Measurements from ENCODE around the gene TRAPPC12. TPM values are rescaled to one million over a fixed set of nuclear protein-coding genes. Genes with fewer than 3 reads are reported as not detected.
A peak's percentile ranks its signal among the peaks of the same experiment; 100 is the strongest.

The TRAPPC12 gene
- total and polyA plus RNA-seq, 8 donors = 35.2 to 97.5 (median 40.9) TPM

DNA sequence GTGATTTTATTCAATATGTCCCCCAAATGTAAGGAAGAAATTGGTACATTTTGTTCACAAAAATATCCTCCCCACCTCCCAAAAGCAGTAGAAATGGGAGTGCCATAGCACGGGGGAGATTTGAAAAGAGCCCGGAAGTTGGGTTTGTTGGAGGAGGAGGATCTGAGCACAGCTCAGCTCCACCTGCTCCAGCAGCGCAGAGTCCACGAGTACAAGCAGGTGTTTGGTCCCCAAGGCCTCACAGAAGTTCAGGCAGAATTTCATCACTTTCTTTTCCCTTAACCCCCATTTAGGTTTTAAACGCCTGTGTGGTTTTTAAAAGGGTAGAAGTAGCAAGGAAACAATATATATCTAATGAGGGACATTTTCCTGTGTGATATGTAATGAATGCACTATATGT lies 56.0 kb downstream of the TRAPPC12 start:
- DNase-seq = no peak
- FAIRE-seq = no peak
- H3K27me3 ChIP-seq = no peaks in the 10 kb centered on the region
- no peaks in the 10 kb centered on the region for H3K9me3 ChIP-seq
- H3K36me3 ChIP-seq = peaks cover 0 to 6% (median 0%) of the 10 kb centered on the region in 3 donors
- no peak for ATAC-seq
- TF ChIP-seq, protein P1, sequence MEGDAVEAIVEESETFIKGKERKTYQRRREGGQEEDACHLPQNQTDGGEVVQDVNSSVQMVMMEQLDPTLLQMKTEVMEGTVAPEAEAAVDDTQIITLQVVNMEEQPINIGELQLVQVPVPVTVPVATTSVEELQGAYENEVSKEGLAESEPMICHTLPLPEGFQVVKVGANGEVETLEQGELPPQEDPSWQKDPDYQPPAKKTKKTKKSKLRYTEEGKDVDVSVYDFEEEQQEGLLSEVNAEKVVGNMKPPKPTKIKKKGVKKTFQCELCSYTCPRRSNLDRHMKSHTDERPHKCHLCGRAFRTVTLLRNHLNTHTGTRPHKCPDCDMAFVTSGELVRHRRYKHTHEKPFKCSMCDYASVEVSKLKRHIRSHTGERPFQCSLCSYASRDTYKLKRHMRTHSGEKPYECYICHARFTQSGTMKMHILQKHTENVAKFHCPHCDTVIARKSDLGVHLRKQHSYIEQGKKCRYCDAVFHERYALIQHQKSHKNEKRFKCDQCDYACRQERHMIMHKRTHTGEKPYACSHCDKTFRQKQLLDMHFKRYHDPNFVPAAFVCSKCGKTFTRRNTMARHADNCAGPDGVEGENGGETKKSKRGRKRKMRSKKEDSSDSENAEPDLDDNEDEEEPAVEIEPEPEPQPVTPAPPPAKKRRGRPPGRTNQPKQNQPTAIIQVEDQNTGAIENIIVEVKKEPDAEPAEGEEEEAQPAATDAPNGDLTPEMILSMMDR (IDR thresholded peaks at IDR 0.05) = no peak
- WGBS, 2 donors = 78 to 82% methylated on average over 5 of the region's 5 CpGs
- no peaks in the 10 kb centered on the region for H3K4me1 ChIP-seq
- no peak overlapping the region for H3K4me3 ChIP-seq
- intact Hi-C loops (cut with DNase I) = no loop called here
- no peak overlapping the region for H3K27ac ChIP-seq

DNA sequence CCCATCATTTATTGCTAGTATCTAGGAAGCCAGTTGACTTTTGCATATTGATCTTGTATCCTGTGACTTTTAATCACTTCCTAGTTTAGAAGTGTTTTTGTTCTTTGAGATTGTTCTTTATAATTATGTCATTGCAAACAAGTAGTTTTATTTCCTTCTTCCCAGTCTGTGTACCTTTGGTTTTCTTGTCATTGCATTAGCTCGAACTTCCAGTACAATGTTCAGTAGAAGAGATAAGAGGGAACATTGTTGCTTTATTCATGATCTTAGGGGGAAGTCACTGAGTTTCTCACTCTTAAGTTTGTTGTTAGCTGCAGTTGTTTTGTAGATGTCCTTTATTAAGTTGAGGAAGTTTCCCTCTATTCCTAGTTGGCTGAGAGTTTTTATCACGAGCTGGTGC lies 61.0 kb downstream of the TRAPPC12 start:
- intact Hi-C loops (cut with DNase I) = no loop called here
- 16 to 25% methylated on average over 2 of the region's 2 CpGs for WGBS, 2 donors
- Histone ChIP-seq H3K4me1 (peaks cover 0 to 9% (median 6%) of the 10 kb centered on the region in 3 donors), H3K27ac (peak overlapping the region in 2 of 4 donors; percentile 31 to 55), H3K27me3 (no peaks in the 10 kb centered on the region), H3K9me3 (no peaks in the 10 kb centered on the region), H3K36me3 (peaks cover 0 to 3% (median 0%) of the 10 kb centered on the region in 3 donors), H3K4me3 (no peak overlapping the region)
- ATAC-seq = peak in 3 of 4 donors; percentile 65 to 69 (median 67)
- no peak for DNase-seq
- no peak for FAIRE-seq
- TF ChIP-seq, protein P1 (IDR thresholded peaks at IDR 0.05) = no peak

DNA sequence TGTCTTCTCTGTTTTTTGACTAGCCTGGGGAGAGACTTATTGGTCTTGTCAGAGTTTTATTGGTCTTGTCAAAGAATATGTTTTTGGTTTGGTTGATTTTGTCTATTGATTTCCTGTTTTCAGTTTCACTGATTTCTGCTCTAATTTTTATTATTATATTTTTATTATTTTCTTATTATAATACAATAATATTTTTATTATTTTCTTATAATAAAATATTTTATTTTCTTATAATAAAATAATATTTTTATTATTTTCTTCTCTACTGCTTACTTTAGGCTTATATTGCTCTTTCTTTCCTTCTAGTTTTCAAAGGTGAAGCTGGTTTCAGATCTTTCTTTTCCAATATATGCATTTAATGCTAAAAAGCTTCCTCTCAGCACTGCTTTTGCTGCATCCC lies 62.0 kb downstream of the TRAPPC12 start:
- H3K27me3 ChIP-seq = no peaks in the 10 kb centered on the region
- peak overlapping the region in 2 of 4 donors; percentile 31 to 55 for H3K27ac ChIP-seq
- TF ChIP-seq, protein P1 (IDR thresholded peaks at IDR 0.05) = no peak
- no peak for DNase-seq
- H3K9me3 ChIP-seq = no peaks in the 10 kb centered on the region
- H3K4me3 ChIP-seq = no peak overlapping the region
- ATAC-seq = no peak
- H3K4me1 ChIP-seq = peaks cover 0 to 9% (median 6%) of the 10 kb centered on the region in 3 donors
- no peak for FAIRE-seq
- intact Hi-C loops (cut with DNase I) = no loop called here
- peaks cover 0 to 9% (median 3%) of the 10 kb centered on the region in 3 donors for H3K36me3 ChIP-seq

DNA sequence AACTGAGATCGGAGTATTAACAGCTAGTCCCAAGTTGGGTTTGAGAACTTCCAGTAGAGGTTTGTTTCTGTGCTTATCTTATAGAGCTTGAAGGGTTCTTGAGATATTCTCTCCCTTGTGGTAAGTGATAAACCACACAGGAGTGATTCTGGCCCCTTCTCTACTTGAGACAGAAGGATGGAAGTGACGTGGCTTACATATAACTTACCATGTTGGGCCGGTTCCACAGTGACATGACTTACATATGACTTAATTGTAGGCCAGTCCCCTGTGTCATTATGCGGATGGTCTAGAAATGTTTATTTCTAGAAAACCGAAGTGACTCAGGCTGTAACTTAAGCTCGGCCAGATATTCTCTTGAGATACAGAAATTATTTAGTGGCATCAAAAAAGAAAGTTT lies 62.7 kb downstream of the TRAPPC12 start:
- Histone ChIP-seq H3K4me1 (peaks cover 0 to 9% (median 6%) of the 10 kb centered on the region in 3 donors), H3K4me3 (no peak overlapping the region), H3K36me3 (peaks cover 3 to 12% (median 5%) of the 10 kb centered on the region in 3 donors), H3K27ac (no peak overlapping the region), H3K27me3 (no peaks in the 10 kb centered on the region), H3K9me3 (no peaks in the 10 kb centered on the region)
- FAIRE-seq (no peak), ATAC-seq (no peak), DNase-seq (no peak)
- WGBS, 2 donors = 90 to 96% methylated on average over 6 of the region's 6 CpGs
- intact Hi-C loops (cut with DNase I) = no loop called here
- TF ChIP-seq, protein P1 (IDR thresholded peaks at IDR 0.05) = no peak

DNA sequence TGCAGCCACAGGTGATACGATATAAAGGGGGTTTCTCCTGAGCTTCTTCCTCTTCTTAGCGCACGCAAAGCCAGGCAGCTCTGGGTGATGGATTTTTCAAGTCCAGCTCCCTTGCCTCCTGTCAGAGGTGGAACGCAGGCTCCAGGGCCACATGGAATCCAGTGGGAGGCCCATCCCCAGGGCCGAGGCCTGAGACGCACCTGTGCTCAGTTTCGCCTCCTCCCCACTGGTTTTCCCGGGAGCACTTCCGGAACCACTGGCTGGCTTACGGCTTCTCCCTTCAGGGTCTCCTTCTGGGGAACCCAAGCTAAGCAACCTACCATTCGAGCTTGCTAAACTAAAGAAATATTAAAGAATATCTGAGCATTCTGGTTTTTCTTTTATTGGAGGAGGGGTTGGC lies 63.6 kb downstream of the TRAPPC12 start:
- H3K9me3 ChIP-seq = no peaks in the 10 kb centered on the region
- H3K36me3 ChIP-seq = peaks cover 3 to 12% (median 5%) of the 10 kb centered on the region in 3 donors
- ATAC-seq = no peak
- H3K27ac ChIP-seq = no peak overlapping the region
- DNase-seq = no peak
- FAIRE-seq = no peak
- H3K27me3 ChIP-seq = no peaks in the 10 kb centered on the region
- TF ChIP-seq, protein P1 (IDR thresholded peaks at IDR 0.05) = no peak
- intact Hi-C loops (cut with DNase I) = no loop called here
- no peak overlapping the region for H3K4me3 ChIP-seq
- peaks cover 0 to 9% (median 6%) of the 10 kb centered on the region in 3 donors for H3K4me1 ChIP-seq
- 94 to 95% methylated on average over 11 of the region's 11 CpGs for WGBS, 2 donors
